Fibroblast of skin of scalp (primary cell): ENCODE measurements around the gene PYGB.
"Not testable (repeated sequence)": the region's sequence is repeated elsewhere in the genome, so short reads cannot be mapped to it uniquely, and the experiment has no call there.

Experiments used
- DNase-seq: peaks from one replicate; pipeline ENCODE4 v3.0.0-alpha.2; 2013

The PYGB gene

DNA sequence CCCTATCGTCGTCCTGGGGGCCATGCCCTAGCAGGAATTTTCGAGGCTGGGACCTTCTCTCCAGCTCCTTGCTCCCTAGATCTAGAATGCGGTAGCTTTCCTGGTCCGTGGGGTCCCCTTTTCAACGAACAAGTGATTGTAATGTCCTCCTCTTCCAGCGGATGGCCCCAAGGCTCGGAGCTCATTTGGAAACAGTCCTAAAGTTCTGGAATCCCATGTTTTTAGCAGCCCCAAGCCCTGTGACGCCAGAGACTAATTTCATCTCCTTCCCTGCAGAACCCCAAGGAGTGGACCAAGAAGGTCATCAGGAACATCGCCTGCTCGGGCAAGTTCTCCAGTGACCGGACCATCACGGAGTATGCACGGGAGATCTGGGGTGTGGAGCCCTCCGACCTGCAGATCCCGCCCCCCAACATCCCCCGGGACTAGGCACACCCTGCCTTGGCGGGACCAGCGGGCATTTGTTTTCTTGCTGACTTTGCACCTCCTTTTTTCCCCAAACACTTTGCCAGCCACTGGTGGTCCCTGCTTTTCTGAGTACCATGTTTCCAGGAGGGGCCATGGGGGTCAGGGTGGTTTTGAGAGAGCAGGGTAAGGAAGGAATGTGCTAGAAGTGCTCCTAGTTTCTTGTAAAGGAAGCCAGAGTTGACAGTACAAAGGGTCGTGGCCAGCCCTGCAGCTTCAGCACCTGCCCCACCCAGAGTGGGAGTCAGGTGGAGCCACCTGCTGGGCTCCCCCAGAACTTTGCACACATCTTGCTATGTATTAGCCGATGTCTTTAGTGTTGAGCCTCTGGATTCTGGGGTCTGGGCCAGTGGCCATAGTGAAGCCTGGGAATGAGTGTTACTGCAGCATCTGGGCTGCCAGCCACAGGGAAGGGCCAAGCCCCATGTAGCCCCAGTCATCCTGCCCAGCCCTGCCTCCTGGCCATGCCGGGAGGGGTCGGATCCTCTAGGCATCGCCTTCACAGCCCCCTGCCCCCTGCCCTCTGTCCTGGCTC lies 48.5 kb downstream of the PYGB start:
- no peak for DNase-seq

DNA sequence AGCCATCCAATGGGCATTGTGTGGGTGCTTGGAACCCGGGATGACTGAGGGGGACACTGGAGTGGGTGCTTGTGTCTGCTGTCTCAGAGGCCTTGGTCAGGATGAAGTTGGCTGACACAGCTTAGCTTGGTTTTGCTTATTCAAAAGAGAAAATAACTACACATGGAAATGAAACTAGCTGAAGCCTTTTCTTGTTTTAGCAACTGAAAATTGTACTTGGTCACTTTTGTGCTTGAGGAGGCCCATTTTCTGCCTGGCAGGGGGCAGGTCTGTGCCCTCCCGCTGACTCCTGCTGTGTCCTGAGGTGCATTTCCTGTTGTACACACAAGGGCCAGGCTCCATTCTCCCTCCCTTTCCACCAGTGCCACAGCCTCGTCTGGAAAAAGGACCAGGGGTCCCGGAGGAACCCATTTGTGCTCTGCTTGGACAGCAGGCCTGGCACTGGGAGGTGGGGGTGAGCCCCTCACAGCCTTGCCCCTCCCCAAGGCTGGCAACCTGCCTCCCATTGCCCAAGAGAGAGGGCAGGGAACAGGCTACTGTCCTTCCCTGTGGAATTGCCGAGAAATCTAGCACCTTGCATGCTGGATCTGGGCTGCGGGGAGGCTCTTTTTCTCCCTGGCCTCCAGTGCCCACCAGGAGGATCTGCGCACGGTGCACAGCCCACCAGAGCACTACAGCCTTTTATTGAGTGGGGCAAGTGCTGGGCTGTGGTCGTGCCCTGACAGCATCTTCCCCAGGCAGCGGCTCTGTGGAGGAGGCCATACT lies 49.4 kb downstream of the PYGB start:
- DNase-seq = no peak

DNA sequence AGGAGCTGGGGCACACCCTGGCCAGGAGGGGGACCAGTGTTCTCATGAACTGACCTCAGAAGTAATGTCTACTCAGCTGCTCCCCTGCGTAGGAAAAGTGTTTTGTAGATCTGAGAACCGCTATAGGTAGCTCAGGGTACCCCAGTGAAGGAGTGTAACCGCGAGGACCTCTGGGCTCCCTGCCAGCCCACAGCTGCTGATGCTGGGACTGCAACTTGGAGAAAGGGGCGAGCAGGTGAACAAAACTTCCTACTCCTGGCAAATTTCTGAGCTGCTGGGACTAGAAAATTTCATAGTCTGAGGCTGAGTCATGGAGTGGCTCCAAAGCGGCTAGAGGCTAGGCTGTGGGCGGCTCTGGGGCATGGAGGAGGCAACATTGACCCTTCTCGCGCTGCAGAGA lies 51.9 kb downstream of the PYGB start:
- DNase-seq = no peak

DNA sequence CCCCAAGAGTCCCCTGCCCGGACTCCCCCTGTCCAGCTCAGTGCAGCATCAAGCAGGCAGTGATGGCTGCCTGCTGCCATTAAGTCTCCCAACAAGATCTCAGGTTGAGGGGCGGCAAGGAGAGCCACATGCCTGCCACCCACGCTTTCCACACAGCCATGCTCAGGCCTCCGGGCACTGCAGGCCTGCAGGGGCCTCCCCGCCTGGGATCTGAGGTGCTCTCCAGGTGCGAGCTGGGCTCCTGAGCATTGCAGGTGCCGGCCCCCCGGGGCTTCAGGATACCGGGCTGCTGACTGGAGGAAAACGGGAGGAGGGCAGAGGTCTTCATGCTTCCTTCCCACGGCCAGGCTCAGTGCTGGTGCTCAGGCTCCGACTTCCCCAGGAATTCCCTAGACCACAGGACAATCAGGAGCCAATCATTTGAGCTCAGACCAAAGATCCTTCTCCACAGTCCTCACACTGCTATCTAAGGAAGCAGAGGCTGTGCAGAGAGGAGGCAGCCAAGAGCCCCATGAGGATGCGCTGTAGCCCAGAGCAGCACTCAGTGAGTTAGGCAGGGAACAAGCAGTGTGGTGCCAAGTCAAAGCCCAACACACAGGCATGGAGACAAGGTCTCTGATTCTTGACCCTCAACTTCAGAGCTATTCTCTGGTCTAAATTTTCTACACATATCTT lies 52.7 kb downstream of the PYGB start:
- DNase-seq = peak; percentile 51

DNA sequence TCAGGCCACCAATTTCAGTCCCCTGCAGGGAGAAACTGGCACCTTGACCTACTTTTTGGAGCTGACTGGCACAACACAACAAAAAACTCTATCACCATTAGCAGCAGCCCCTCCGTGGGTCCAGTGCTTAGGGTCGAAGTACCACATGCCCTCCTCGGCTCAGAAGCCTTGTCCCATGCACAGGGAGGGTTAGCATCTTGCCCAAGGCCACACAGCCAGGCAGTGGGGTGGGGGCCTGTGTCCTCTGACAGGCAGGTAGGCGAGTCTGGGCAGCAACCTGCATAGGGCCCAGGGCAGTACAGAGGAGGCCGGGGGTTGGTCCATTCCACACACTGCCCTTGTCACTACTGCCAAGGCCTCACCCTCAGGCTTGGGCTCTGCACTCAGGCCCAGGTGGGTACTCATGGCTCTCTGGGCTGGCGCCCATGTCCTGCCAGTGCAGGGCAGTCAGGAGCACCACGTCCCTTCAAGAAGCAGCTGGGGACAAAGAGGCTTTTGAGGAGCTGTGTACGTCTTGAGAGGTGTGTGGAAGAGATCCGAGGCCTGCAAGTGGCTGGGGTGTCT lies 53.6 kb downstream of the PYGB start:
- DNase-seq = no peak

DNA sequence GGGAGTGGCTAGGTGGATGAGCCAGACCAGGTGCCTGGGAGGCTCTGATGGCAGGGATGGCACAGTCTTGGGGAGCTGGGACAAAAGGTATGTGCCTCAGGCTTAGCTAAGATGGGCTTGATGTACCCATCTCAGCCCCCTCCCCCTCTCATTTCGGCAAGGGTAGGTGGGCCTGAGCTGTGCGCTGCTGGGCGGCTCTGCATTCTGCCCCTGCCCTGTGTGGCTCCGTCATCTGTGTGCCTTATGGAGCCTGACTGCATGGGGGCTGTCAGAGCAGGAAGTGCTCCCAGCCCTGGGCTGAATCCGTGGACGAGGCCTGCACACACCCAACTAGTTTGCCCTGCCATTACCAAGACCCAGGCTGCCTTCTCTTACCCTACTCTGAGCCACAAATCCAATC lies 54.7 kb downstream of the PYGB start:
- DNase-seq = no peak

DNA sequence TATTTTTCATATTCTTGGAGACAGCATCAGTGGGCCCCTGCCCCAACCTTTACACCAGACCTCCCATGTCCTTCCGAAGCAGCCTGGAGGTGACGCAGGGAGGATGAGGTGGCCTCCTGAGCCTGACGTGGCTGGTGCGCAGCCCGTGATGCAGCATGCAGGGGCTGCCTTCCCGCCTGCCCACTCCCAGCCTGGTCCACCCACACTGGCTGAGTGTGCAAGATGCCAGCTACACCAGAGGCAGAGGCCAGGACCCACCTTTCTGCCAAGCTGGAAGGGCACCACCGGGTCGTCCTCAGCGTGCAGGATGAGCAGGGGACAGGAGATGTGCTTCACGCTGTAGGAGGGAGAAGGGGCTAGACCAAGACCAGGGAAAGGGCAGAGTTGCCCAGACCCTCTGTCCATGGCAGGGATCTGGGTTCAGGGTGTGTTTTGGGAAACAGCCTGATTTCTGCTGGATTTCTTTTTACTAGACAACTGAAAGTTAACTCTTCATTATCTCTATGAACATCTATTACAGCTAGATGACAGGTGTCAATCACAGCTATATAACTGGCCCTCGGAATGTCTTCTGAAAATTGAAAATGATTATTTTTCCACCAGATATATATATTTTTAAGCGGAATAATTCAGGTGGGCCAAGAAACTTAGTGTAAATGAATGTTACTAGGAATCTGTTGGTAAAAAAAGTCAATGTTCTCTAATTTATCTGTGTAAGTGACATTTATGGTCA lies 55.6 kb downstream of the PYGB start:
- DNase-seq = no peak

DNA sequence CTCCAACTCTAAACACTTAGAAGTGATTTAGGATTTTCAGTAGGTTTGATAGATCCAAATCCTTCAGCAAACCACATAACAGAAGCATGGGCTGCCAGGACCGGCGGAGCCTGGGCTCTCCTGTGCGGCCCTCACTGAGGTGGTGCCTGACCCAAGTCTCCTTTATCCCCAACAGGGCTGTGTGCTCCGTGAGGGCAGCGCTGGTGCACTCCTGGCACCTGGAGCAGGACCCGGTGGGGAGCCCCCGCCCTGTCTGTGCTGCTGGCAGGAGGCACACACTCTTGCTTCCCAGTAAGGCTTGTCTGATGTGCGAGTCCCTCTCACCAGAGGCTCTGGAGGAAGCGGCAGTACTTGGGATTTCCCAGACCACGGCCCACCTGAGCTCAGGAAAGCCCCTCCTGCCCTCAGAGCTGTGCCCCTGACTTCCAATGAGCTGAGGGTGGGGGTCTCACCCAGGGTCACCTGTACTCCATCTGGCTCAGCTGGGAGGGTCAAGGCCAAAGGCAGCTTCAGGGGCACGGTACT lies 56.2 kb downstream of the PYGB start:
- no peak for DNase-seq

DNA sequence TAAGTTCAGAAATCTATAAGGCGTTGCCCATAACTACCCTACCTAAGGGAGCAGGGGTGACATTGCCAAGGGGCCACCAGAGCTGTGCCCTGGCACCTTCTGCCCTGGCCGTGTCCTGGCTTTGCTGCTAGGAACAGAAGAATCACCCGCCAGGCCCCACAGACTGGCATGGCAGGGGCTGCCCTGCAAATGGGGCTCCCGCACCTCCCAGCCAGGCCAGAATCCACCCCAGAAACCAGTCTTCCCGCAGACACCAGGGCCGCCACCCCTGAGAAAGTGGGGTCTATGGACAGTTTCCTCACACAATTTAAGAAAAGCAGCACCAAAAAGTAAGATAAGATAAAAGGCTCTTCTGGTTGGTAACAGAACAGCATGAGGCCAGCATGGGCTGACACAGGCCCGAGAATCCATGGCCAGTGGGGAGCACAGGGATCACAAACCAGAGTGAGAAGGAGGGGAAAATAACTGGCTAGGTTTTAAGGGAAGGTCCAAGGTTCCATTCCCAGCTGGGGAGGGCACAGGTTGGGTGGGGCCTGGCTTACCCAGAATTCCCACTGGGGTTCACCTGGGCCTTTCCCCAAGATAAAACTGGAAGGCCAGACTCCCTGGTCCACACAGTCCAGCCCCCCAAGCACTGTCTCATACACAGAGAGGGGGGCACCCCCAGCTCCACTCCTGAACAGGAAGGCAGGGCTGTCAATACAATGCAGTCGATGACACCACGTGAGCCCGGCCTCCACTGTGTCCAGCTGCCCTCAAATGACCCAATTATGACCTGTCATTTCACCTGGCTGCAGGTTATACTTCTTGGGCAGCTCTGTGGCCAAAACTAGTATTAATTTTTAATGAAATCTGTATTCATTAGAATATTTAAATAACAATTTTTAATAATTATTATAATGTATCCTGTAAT lies 59.4 kb downstream of the PYGB start:
- DNase-seq = no peak

DNA sequence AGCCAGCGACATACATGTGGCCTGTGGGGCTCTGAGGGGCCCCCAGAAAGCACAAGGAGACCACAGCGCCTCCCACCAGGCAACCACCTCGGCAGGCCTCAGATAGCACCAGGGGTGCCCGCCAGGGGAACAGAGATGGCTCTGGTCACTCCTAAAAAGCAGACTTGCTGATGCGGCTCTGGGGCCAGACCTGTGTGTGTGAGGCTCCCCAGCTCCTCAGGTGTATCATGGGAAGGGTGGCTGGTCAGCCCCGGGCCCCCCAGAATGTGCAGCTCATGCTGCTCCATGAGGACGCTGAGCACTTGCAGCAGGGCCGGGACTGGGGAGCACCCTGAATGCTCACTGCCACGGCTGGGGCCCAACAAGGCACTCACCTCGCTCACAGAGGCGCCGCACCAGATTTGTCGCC lies 60.2 kb downstream of the PYGB start:
- no peak for DNase-seq

DNA sequence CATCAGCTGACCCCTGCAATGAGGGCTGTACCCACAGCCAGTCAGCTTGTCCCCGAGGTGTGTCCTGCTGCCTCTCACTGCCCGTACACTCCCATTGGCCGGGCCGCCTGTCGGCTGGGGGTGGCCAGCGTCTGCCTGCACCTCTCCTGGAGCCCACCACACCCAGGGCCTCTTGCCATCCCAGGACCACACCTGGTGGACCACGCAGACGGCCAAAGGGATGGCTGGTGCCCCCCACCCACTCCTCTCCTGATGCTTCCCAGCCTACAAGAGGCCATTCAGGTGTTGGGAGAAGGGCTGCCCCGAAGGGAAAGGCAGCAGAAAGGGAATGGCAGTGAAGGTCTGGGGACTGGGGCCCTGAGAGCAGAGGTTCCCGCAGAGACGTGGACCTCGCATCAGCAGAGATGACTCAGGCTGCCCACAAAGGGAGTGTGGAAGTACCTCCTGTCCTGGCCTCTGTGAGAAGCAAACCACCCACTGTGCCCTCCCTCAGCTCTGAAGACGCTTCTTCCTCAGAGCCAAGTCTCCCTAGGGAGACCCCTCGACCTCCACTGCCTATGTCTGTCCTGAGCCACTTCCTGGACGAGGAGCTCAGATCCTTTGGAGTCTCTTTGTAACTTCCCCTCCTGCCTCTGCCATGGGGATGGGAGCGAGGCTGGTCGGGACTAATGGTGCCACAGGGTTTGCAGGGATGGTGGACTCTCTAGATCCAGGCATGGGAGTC lies 60.9 kb downstream of the PYGB start:
- DNase-seq = peak; percentile 85

DNA sequence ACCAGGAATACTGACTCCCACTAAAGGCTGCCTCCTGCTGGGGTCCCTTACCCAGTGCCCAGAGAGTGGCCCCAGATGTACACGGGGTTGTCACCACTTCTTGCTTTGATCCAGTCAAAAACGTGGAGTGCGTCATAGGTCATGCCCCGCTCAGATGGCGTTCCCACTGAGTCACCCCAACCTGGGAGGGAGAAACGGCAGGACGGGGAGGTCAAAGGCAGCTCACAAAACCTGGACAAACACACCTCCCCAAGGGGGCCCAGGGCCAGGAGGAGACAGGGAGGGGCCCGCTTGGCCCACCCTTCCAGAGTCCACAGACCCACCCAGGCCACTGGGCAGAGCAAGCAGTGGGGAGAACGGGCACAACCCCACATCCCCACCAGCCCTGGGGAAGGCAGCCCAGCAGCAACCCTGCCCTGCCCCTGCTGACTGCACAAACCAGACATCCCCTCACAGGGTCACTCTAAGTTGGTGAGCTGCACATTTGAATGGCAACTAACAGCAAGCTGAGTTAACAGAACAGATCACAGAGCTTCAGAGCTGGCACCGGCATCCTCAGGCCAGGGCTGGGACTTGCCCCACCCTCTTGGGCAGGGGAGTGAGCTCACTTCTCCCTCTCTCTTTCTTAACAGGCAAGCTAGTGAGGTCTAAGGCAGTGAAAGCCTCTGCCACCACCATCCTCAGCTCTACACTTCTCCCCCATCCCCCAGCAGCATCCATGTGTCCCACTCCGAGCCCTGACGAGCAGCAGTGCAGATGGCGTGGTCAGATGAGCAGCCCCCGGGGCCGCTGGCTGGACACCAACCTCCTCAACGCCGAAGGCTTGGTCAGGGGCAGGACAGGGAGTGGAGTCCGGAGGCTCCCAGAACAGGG lies 61.7 kb downstream of the PYGB start:
- peak; percentile 72 for DNase-seq

DNA sequence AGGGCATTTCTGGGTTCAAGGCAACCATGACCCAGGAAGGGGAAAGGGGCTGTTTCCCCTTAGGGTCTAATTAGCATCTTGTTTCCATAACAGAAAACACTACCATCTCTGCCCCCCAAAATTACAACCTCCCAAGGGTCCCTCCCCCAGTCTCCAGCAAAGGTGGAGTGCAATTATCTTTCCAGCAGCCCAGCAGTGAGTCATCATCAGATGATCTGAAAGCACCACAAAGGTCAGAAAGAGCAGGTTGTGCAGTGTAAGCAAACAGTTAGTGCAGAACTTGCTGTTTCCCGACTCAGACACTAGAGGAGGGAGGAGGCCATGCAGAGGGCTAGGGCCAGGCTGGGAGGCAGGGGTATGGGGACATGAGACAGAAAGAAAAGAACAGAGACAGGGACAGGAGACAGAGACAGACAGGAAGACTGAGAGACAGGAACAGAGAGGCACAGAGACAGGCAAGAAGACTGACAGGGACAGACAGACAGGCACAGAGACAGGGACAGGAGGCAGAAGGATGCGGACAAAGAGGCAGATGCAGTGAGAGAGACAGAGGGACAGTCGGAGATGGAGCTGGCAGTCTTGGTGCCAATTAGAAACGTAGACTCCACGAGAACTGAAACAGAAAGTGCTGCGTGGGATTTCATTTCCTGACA lies 62.5 kb downstream of the PYGB start:
- peak; percentile 81 for DNase-seq

DNA sequence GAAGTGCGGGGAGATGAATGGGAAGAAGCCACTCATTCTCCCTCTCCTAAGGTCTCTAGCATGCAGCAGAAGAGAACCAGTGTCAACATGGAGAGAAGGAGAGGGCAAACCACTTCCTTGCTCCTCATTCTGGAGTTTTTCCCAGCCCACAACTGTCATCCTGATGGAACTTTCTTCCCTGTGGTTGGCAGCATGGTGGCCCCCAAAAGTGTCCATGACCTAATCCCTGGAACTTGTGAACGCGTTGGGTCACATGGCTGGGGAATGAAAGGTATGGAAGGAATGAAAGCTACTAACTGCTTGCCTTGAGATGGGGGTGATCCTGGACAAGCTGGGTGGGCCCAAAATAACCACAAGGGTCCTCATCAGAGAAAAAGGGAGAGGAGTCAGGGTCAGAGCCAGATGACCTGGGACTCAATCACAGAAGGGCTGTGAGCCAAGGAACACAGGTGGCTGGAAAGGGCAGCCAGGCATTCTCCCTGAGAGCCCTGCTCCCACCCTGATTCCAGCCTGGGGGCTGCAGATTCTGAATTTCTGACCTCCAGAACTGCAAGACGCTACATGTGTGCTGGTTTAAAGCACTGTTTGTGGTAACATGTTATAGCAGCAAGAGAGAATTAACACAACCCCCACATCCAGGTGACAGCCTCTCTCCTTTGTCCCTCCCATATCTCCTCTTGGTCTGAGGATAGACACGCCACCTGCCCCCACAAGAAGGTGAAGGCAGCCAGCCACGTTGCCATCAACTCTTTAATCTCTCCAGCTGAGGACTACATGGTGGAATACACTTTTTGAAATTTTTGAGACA lies 63.2 kb downstream of the PYGB start:
- peak; percentile 97 for DNase-seq

DNA sequence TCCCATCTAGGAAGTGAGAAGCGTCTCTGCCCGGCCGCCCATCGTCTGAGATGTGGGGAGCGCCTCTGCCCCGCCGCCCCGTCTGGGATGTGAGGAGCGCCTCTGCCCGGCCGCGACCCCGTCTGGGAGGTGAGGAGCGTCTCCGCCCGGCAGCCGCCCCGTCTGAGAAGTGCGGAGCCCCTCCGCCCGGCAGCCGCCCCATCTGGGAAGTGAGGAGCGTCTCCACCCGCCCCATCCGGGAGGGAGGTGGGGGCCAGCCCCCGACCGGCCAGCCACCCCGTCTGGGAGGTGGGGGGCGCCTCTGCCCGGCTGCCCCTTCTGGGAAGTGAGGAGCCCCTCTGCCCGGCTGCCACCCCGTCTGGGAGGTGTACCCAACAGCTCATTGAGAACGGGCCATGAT lies 64.8 kb downstream of the PYGB start:
- not testable (repeated sequence) for DNase-seq

DNA sequence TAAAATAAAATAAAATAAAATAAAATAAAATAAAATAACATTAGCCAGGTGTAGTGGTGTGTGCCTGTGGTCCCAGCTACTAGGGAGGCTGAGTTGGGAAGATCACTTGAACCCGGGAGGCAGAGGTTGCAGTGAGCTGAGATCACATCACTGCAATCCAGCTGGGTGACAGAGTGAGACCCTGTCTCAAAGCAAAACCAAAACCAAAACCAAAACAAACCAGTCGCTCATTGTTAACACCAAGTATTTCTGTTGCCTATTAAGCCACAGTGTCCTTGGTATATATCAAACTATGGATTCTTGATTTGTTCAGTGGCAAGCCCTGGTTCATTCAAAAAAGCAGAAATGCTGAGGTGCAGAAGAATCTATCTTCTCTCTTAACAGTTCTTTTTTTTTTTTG lies 65.7 kb downstream of the PYGB start:
- DNase-seq = no peak
